ENCODE measurements around the gene CD226.

DNA sequence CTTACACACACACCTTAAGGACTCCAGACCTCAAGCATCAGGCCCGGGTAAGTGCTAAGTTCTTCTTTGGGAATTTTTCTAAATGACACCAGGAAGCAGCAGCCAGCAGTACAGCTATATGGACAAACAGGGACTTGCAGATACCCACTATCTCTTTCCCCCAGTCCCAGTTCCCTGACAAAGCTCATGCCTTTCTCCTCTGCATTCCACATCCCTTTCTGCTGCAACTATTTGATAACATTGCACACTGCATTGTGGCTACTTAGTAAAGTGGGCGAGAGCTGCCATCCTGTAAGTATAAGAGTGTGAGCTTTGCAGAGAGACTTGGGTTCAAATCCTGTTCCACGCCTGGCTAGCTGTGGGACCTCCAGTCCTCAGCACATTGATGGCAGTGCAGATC, 14.0 kb upstream of the CD226 start:
- TF ChIP-seq CTCF (IDR thresholded peaks at IDR 0.05) (no peak), ZFX (IDR thresholded peaks at IDR 0.05; ENCODE audit: borderline replicate concordance) (no peak)

Measured in 22Rv1 (cell line).